WTC11 (cell line): ENCODE measurements around the gene SMAD6. TPM values are rescaled to one million over a fixed set of nuclear protein-coding genes. Genes with fewer than 3 reads are reported as not detected.

Source experiments
- ATAC-seq: fragments of 200-7000 bp; cut with Tn5 transposase; 2 replicates; pipeline ENCODE4 v1.10.0; 2021; ENCODE audit warnings: mild to moderate bottlenecking, moderate library complexity
- CTCF ChIA-PET: fragments of 300-600 bp; sonication (Branson Sonifier 250); formaldehyde crosslinking; loops from one replicate; lab custom pipeline; 2021; ENCODE audit warnings: antibody characterized with exemption; lab: Charles Lee
- POLR2A ChIA-PET: fragments of 350-600 bp; sonication (Branson Sonifier 250); formaldehyde crosslinking; loops from one replicate; lab custom pipeline; 2021; ENCODE audit warnings: antibody characterized with exemption; lab: Charles Lee
- DNase-seq: peaks from one replicate; pipeline ENCODE4 v3.0.0; 2021; ENCODE audit warnings: low spot score
- H3K27ac Mint-ChIP-seq: 2 replicates; pipeline ENCODE4 v1.8.0; 2021; ENCODE audit warnings: mixed read lengths
- H3K27me3 Mint-ChIP-seq: 2 replicates; pipeline ENCODE4 v1.8.0; 2021; ENCODE audit warnings: low read depth, mild to moderate bottlenecking, moderate library complexity, mixed read lengths
- H3K36me3 Mint-ChIP-seq: 2 replicates; pipeline ENCODE4 v1.8.0; 2021; ENCODE audit warnings: mixed read lengths
- H3K4me1 Mint-ChIP-seq: 2 replicates; pipeline ENCODE4 v1.8.0; 2022; ENCODE audit warnings: mixed read lengths
- H3K4me3 Mint-ChIP-seq: 2 replicates; pipeline ENCODE4 v1.8.0; 2021; ENCODE audit warnings: mild to moderate bottlenecking, moderate library complexity, mixed read lengths
- H3K9me3 Mint-ChIP-seq: 2 replicates; pipeline ENCODE4 v1.8.0; 2021; ENCODE audit warnings: mixed read lengths
- ATF1 ChIP-seq: sonication (generic); formaldehyde crosslinking; IDR thresholded peaks from 2 replicates; pipeline ENCODE4 v1.8.1; 2023; ENCODE audit warnings: mild to moderate bottlenecking, moderate library complexity, missing genetic modification reagents
- ATF3 ChIP-seq: sonication (generic); formaldehyde crosslinking; conservative IDR thresholded peaks from 2 replicates; pipeline ENCODE4 v1.8.1; 2022; ENCODE audit warnings: mild to moderate bottlenecking, missing genetic modification reagents
- ATF6 ChIP-seq: sonication (generic); formaldehyde crosslinking; IDR thresholded peaks from 2 replicates; pipeline ENCODE4 v1.8.1; 2023; ENCODE audit warnings: mild to moderate bottlenecking, missing genetic modification reagents
- E2F4 ChIP-seq: sonication (generic); formaldehyde crosslinking; IDR thresholded peaks from 2 replicates; pipeline ENCODE4 v1.8.1; 2022; ENCODE audit warnings: low read depth, mild to moderate bottlenecking, moderate library complexity, missing genetic modification reagents, borderline replicate concordance
- ESRRA ChIP-seq: sonication (generic); formaldehyde crosslinking; IDR thresholded peaks from 2 replicates; pipeline ENCODE4 v1.8.1; 2022; ENCODE audit warnings: mild to moderate bottlenecking, missing genetic modification reagents, borderline replicate concordance
- FOXK1 ChIP-seq: sonication (generic); formaldehyde crosslinking; IDR thresholded peaks from 2 replicates; pipeline ENCODE4 v1.8.0; 2022; ENCODE audit warnings: mild to moderate bottlenecking, moderate library complexity, missing genetic modification reagents
- GRHL2 ChIP-seq: fragments of 250-450 bp; sonication (Bioruptor Pico); IDR thresholded peaks from 2 replicates; pipeline ENCODE4 v1.8.0; 2022; ENCODE audit warnings: mild to moderate bottlenecking, moderate library complexity; ENCODE audit not compliant: insufficient replicate concordance, severe bottlenecking
- GTF2I ChIP-seq: fragments of 250-450 bp; sonication (Bioruptor Pico); conservative IDR thresholded peaks from 2 replicates; pipeline ENCODE4 v1.4.0; 2021; ENCODE audit warnings: mild to moderate bottlenecking
- PREB ChIP-seq: sonication (generic); formaldehyde crosslinking; IDR thresholded peaks from 2 replicates; pipeline ENCODE4 v1.8.1; 2022; ENCODE audit warnings: mild to moderate bottlenecking, missing genetic modification reagents, moderate library complexity, borderline replicate concordance
- TEAD4 ChIP-seq: sonication (generic); formaldehyde crosslinking; IDR thresholded peaks from 2 replicates; pipeline ENCODE4 v1.8.0; 2022; ENCODE audit warnings: mild to moderate bottlenecking, missing genetic modification reagents
- USF2 ChIP-seq: sonication (generic); formaldehyde crosslinking; IDR thresholded peaks from 2 replicates; pipeline ENCODE4 v1.8.1; 2023; ENCODE audit warnings: mild to moderate bottlenecking, missing genetic modification reagents, moderate library complexity
- ZNF281 ChIP-seq: sonication (generic); formaldehyde crosslinking; IDR thresholded peaks from 2 replicates; pipeline ENCODE4 v1.8.0; 2023; ENCODE audit warnings: mild to moderate bottlenecking, missing genetic modification reagents
- ZNF416 ChIP-seq: fragments of 250-450 bp; sonication (Bioruptor Pico); IDR thresholded peaks from 2 replicates; pipeline ENCODE4 v1.9.0; 2021; ENCODE audit warnings: mild to moderate bottlenecking, inconsistent platforms
- ZNF512 ChIP-seq: sonication (generic); formaldehyde crosslinking; IDR thresholded peaks from 2 replicates; pipeline ENCODE4 v1.8.1; 2022; ENCODE audit warnings: missing genetic modification reagents, borderline replicate concordance
- ZNF532 ChIP-seq: fragments of 250-450 bp; sonication (Bioruptor Pico); IDR thresholded peaks from 2 replicates; pipeline ENCODE4 v1.9.0; 2021; ENCODE audit warnings: mild to moderate bottlenecking, borderline replicate concordance
- ZNF671 ChIP-seq: fragments of 250-450 bp; sonication (Bioruptor Pico); IDR thresholded peaks from 2 replicates; pipeline ENCODE4 v1.8.0; 2021; ENCODE audit warnings: mild to moderate bottlenecking
- total RNA-seq: library from RNA; stranded (reverse); gene quantifications from 3 replicates; pipeline ENCODE4 v1.2.3, GENCODE V29; 2021

Gene SMAD6
- total RNA-seq, 1 experiment from 2014 or later, result 13.9 TPM

GRCh38 chr15:66657185-66658020 is 44.6 kb upstream of the SMAD6 start:
- POLR2A ChIA-PET, result interaction anchor here (0.6 to 1.0 kb wide), 2 partner anchors 37 to 57 kb away, joined by 3 to 5 read pairs; no protein-coding TSS in a partner anchor
- H3K36me3 Mint-ChIP-seq, result no peaks in the 10 kb centered on the region
- H3K4me1 Mint-ChIP-seq, result peaks cover 50% of the 10 kb centered on the region
- DNase-seq (no peak), ATAC-seq (peak; percentile 64)
- H3K9me3 Mint-ChIP-seq, result no peaks in the 10 kb centered on the region
- CTCF ChIA-PET, result interaction anchor here (0.6 to 1.2 kb wide), 7 partner anchors 28 to 1412 kb away, joined by 3 to 5 read pairs (median 3); no protein-coding TSS in a partner anchor
- no peak for TF ChIP-seq ATF1 (CRISPR knock-in tag)
- TF ChIP-seq ZNF281 (CRISPR knock-in tag), result no peak
- no peak for TF ChIP-seq ZNF671 (CRISPR knock-in tag)
- no peak for TF ChIP-seq GRHL2
- no peak for TF ChIP-seq FOXK1 (CRISPR knock-in tag)
- no peak for TF ChIP-seq GTF2I
- no peak for TF ChIP-seq TEAD4 (CRISPR knock-in tag)
- no peak for TF ChIP-seq ZNF512 (CRISPR knock-in tag)
- no peak for TF ChIP-seq ZNF532 (CRISPR knock-in tag)
- TF ChIP-seq ESRRA (CRISPR knock-in tag), result no peak
- H3K27me3 Mint-ChIP-seq, result no peaks in the 10 kb centered on the region
- no peak overlapping the region for H3K4me3 Mint-ChIP-seq
- peak overlapping the region; percentile 69 for H3K27ac Mint-ChIP-seq

- POLR2A ChIA-PET, result no interaction called here
- Mint-ChIP-seq H3K4me1 (peaks cover 48% of the 10 kb centered on the region), H3K4me3 (no peak overlapping the region), H3K27me3 (no peaks in the 10 kb centered on the region), H3K9me3 (no peaks in the 10 kb centered on the region), H3K27ac (peak overlapping the region; percentile 69; the same call in 1 of the 2 replicates), H3K36me3 (no peaks in the 10 kb centered on the region)
- no peak for DNase-seq
- ATAC-seq, result no peak
- CTCF ChIA-PET, result interaction anchor here (0.6 to 1.2 kb wide), 6 partner anchors 27 to 194 kb away, joined by 3 to 5 read pairs (median 3); no protein-coding TSS in a partner anchor
- TF ChIP-seq ATF1 (CRISPR knock-in tag), result no peak
- TF ChIP-seq PREB (CRISPR knock-in tag), result no peak
- TF ChIP-seq USF2 (CRISPR knock-in tag), result no peak
- no peak for TF ChIP-seq ATF6 (CRISPR knock-in tag)
- no peak for TF ChIP-seq E2F4
- no peak for TF ChIP-seq ZNF416 (CRISPR knock-in tag)
- TF ChIP-seq ATF3, result no peak
These were observed 44.0 kb upstream of the SMAD6 start for GRCh38 chr15:66658044-66658443.
